Measurements from ENCODE around the gene DPP9. TPM values are rescaled to one million over a fixed set of nuclear protein-coding genes. Genes with fewer than 3 reads are reported as not detected.
A peak's percentile ranks its signal among the peaks of the same experiment; 100 is the strongest.
"Not testable (repeated sequence)": the region's sequence is repeated elsewhere in the genome, so short reads cannot be mapped to it uniquely, and the experiment has no call there.

DPP9 gene
- total and polyA plus RNA-seq, 7 donors = 27.6 to 90.6 (median 36.9) TPM

DNA sequence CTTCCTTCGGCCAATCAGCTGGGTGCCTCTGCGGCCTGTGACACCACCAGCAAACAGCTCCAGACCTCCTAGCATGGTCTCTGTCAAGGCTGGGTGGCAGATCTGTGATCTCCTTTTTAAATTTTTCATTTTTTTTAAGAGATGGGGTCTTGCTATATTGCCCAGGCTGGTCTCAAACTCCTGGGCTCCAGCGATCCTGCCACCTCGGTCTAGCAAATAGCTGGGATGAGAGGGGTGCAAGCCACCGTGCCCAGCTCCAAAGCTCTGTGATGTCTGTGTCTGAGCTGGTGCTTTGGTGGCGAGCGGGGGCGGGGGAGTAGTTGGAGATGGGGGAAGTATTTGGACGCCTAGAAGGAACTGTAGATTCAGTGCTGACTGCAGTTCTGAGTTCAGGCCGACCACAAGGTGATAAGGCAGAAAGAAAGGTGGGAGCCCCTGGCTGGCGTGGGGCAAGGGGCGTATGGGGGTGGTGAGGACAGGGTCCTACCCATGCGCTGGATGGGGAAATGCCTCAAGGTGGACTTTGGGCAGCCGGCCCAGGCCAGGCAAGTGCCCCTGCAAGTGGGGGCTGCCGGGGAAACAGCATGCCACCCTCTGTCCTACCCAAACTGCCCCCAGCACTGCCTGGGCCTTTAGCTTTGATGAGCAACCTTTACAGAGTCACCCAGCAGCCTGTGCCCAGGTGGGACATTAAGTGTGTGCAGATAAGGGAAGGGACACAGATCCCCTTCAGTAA is 5.5 kb downstream of the DPP9 start:
- Histone ChIP-seq H3K9me3 (no peaks in the 10 kb centered on the region), H3K36me3 (peaks cover 20 to 84% (median 56%) of the 10 kb centered on the region in 4 donors), H3K27ac (no peak overlapping the region), H3K27me3 (no peaks in the 10 kb centered on the region), H3K4me3 (no peak overlapping the region), H3K4me1 (peaks cover 0 to 31% (median 20%) of the 10 kb centered on the region in 4 donors)
- TF ChIP-seq POLR2AphosphoS5 (IDR thresholded peaks at IDR 0.05) (no peak), POLR2A (IDR thresholded peaks at IDR 0.05) (no peak), EP300 (IDR thresholded peaks at IDR 0.05) (no peak)
- TF ChIP-seq, protein P1, sequence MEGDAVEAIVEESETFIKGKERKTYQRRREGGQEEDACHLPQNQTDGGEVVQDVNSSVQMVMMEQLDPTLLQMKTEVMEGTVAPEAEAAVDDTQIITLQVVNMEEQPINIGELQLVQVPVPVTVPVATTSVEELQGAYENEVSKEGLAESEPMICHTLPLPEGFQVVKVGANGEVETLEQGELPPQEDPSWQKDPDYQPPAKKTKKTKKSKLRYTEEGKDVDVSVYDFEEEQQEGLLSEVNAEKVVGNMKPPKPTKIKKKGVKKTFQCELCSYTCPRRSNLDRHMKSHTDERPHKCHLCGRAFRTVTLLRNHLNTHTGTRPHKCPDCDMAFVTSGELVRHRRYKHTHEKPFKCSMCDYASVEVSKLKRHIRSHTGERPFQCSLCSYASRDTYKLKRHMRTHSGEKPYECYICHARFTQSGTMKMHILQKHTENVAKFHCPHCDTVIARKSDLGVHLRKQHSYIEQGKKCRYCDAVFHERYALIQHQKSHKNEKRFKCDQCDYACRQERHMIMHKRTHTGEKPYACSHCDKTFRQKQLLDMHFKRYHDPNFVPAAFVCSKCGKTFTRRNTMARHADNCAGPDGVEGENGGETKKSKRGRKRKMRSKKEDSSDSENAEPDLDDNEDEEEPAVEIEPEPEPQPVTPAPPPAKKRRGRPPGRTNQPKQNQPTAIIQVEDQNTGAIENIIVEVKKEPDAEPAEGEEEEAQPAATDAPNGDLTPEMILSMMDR (IDR thresholded peaks at IDR 0.05) = no peak
- DNase-seq = no peak
- intact Hi-C loops (cut with DNase I) = no loop called here
- 93% methylated on average over 15 of the region's 15 CpGs for WGBS, 2 donors

DNA sequence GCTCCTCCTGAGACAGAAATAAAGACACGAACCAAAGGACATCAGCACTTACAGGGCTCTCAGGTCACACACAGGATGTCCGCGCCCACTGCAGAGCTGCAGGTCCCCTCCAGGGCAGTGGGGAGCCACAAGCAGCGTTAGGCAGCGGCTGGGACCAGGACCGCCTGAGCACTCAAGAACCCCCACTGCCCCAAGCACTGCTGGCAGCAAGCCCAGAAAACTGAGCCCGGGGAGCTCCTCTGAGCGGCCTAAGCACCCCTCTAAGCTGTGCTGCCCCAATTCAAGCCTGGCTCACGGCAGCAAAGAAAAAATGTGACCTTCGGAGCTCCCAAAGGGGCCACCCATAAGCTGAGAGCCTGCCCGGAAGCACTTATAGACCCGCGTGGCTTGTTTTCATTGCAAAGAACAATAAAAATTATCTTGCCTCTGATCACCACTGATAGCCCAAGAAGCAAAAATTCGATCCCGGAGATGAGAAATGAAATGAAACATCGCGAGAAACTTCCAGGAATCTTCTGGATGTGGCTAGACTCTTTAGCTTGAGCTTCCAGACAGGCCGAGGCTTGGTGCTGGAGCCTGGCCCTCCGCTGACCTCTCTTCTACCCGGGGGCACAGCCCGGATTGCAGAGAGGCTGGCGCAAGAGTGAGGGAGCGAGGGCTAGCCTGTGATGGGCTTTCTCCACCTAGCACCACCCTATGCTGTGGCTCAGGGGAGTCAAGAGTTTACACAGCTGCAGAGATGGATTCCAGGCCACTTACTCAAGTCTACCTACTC is 6.3 kb downstream of the DPP9 start:
- TF ChIP-seq EP300 (IDR thresholded peaks at IDR 0.05) (no peak), POLR2A (IDR thresholded peaks at IDR 0.05) (no peak), POLR2AphosphoS5 (IDR thresholded peaks at IDR 0.05) (no peak)
- TF ChIP-seq, protein P1 (IDR thresholded peaks at IDR 0.05) = no peak
- H3K4me1 ChIP-seq = peaks cover 0 to 28% (median 13%) of the 10 kb centered on the region in 4 donors
- no peaks in the 10 kb centered on the region for H3K27me3 ChIP-seq
- no peak overlapping the region for H3K4me3 ChIP-seq
- H3K36me3 ChIP-seq = peaks cover 20 to 92% (median 62%) of the 10 kb centered on the region in 4 donors
- intact Hi-C loops (cut with DNase I) = no loop called here
- no peak for DNase-seq
- H3K27ac ChIP-seq = no peak overlapping the region
- H3K9me3 ChIP-seq = no peaks in the 10 kb centered on the region
- WGBS, 2 donors = 76 to 83% methylated on average over 23 of the region's 23 CpGs

DNA sequence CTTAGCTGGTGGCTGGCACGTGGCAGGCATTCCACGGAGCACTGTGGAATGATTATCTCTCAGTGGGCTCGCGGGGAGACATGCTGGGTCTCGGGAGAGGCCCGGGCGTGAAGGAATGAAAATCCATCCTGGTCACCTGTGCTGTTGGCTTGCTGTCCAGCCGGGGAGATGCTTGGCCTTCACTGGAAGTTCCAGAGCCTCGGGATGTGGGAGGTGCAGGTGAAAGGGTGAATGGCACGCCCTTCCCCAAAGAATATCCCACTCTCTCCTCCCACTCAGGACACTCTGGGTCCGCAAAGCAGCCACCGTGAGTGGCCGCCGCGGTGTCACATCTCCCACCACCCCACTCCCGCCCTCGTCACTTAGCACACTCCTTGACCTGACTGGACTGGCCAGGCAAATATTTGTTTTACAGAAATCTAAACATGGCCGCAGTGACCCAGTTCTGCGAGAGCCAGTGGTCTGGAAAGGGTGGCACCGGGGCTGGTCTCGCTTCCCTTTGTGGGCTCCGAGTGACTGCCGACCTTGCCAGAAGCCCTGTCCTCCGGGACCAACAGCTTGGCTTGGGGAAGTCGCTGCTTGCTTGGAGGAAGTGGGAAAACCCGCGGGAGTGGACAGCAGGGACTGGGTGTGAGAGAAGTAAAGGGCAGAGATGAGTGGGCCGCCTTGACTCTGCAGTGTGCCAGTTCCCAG is 8.0 kb downstream of the DPP9 start:
- WGBS, 2 donors = 86 to 89% methylated on average over 28 of the region's 28 CpGs
- Histone ChIP-seq H3K27me3 (no peaks in the 10 kb centered on the region), H3K9me3 (no peaks in the 10 kb centered on the region), H3K27ac (peak overlapping the region in 1 of 4 donors; percentile 32), H3K4me1 (peaks cover 0 to 14% (median 0%) of the 10 kb centered on the region in 4 donors), H3K4me3 (no peak overlapping the region), H3K36me3 (peaks cover 20 to 96% (median 67%) of the 10 kb centered on the region in 4 donors)
- no peak for DNase-seq
- intact Hi-C loops (cut with DNase I) = no loop called here
- TF ChIP-seq EP300 (IDR thresholded peaks at IDR 0.05) (no peak), POLR2A (IDR thresholded peaks at IDR 0.05) (no peak), POLR2AphosphoS5 (IDR thresholded peaks at IDR 0.05) (no peak)
- TF ChIP-seq, protein P1 (IDR thresholded peaks at IDR 0.05) = no peak

DNA sequence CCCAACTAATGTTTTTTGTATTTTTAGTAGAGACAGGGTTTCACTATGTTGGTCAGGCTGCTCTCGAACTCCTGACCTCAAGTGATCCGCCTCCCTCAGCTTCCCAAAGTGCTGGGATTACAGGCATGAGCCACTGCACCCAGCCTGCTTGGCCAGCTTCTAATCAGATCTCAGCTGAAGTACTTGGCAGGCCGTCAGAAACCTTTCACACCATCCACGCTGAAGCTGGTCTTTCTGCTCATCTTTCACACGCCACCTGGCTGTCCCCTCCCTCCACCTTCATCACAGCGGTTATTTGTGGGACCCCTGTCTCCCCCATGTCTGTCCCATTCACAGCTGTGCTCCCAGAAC is 8.5 kb downstream of the DPP9 start:
- DNase-seq; H3K9me3 ChIP-seq; intact Hi-C loops (cut with DNase I); H3K27me3 ChIP-seq; H3K4me3 ChIP-seq: not testable (repeated sequence)
- Histone ChIP-seq H3K36me3 (peaks cover 20 to 96% (median 70%) of the 10 kb centered on the region in 4 donors), H3K27ac (peak overlapping the region in 1 of 4 donors; percentile 32), H3K4me1 (peaks cover 0 to 12% (median 0%) of the 10 kb centered on the region in 4 donors)
- 90 to 94% methylated on average over 6 of the region's 6 CpGs for WGBS, 2 donors

DNA sequence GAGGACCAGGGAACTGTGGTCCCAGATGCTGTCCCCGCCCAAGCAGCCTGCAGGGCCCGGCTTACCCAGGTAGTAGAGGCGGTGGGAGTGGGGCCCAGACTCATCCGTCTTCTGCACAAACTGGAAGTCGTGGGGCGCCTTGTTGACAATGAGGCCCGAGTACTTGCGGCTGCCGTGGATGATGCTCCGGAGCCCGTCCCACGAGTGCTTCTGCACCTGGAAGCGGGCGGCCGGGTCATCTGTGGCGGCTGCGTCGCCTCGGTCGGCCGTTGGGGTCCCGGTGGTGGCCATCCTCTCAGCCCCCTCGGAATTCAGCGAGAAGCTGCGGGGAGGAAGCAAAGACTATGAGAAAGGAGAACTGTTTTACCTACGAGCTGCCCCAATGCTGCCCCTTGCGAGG is 9.6 kb downstream of the DPP9 start:
- intact Hi-C loops (cut with DNase I) = no loop called here
- no peak for TF ChIP-seq POLR2A (IDR thresholded peaks at IDR 0.05)
- TF ChIP-seq, protein P1 (IDR thresholded peaks at IDR 0.05) = no peak
- TF ChIP-seq POLR2AphosphoS5 (IDR thresholded peaks at IDR 0.05) = no peak
- 86 to 94% methylated on average over 27 of the region's 27 CpGs for WGBS, 2 donors
- H3K36me3 ChIP-seq = peaks cover 15 to 96% (median 65%) of the 10 kb centered on the region in 4 donors
- H3K4me3 ChIP-seq = no peak overlapping the region
- peaks cover 0 to 12% (median 0%) of the 10 kb centered on the region in 4 donors for H3K4me1 ChIP-seq
- peak overlapping the region; percentile 55 to 74 (median 67) for H3K27ac ChIP-seq
- no peaks in the 10 kb centered on the region for H3K9me3 ChIP-seq
- no peak for DNase-seq
- no peaks in the 10 kb centered on the region for H3K27me3 ChIP-seq
